Middle frontal gyrus (tissue), 1 donor: ENCODE measurements around the gene SLC16A13.

Experiments used
- DNase-seq: peaks from one replicate; pipeline ENCODE4 v3.0.0-alpha.2; 2015; ENCODE audit warnings: low spot score; ENCODE audit errors: extremely low spot score

Gene SLC16A13

GRCh38 chr17:7014261-7014994 is 21.4 kb upstream of the SLC16A13 start:
- DNase-seq: peak; percentile 94

- no peak for DNase-seq
Measured at GRCh38 chr17:7014995-7015958, 20.5 kb upstream of the SLC16A13 start.

GRCh38 chr17:7016418-7016817 is 19.4 kb upstream of the SLC16A13 start:
- no peak for DNase-seq

- DNase-seq: no peak
Measured at GRCh38 chr17:7016886-7017826, 18.7 kb upstream of the SLC16A13 start.

GRCh38 chr17:7017827-7018200 is 18.0 kb upstream of the SLC16A13 start:
- DNase-seq: no peak

GRCh38 chr17:7018331-7018964 is 17.4 kb upstream of the SLC16A13 start:
- no peak for DNase-seq

- no peak for DNase-seq
Measured at GRCh38 chr17:7019367-7019766, 16.4 kb upstream of the SLC16A13 start.

- DNase-seq: no peak
Measured at GRCh38 chr17:7019839-7020519, 15.8 kb upstream of the SLC16A13 start.

- no peak for DNase-seq
Measured at GRCh38 chr17:7020894-7021664, 14.7 kb upstream of the SLC16A13 start.

GRCh38 chr17:7021993-7022778 is 13.6 kb upstream of the SLC16A13 start:
- no peak for DNase-seq

- no peak for DNase-seq
Measured at GRCh38 chr17:7022781-7023571, 12.8 kb upstream of the SLC16A13 start, which contains the start of gene BCL6B. TSS of gene BCL6B (plus strand) at chr17:7023050. CDS start at chr17:7023672, 622 bp downstream.

- DNase-seq: no peak
Measured at GRCh38 chr17:7023576-7024401, 12.0 kb upstream of the SLC16A13 start.

- DNase-seq: no peak
Measured at GRCh38 chr17:7024402-7024785, 11.4 kb upstream of the SLC16A13 start.

GRCh38 chr17:7025245-7025644 is 10.6 kb upstream of the SLC16A13 start:
- no peak for DNase-seq

GRCh38 chr17:7026471-7027115 is 9.2 kb upstream of the SLC16A13 start:
- DNase-seq: no peak

GRCh38 chr17:7027335-7027734 is 8.5 kb upstream of the SLC16A13 start:
- DNase-seq: no peak
